ENCODE results near the gene SNAP25.

Gene SNAP25

DNA sequence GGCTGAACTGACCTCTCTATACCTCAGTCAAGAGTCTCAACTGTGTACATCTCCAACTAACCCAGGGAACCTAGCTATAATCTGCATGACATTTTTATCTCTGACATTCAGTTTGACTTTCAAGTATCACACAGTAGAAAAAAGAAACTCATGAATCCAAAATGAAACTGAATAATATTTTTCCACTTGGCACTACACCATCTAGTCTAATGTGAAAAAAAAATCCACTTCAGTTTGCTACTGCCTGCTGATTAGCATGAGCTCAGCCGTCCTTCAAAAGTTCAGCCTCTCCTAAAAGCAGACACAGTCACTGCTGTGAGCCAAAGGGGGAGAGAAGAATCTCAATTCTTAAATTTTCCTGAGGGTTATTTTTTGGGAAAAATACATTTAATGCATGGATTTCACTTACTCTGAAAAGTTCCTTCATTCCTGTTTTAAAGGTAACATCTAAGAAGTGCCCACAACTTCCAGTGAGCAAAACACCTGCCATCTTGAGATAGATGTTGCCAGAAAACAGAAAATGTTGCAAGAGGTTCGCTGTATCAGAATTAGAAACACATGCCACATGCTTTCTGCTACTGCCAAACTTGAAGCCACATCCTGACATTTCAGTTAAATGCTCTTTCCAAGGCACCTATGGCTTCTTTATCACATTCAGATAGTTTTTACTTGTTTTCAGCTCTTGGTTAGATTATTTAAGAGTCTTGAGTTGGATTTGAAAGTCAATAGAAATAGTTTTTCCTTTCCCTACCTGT lies 120.0 kb downstream of the SNAP25 start:
- FAIRE-seq: no peak

DNA sequence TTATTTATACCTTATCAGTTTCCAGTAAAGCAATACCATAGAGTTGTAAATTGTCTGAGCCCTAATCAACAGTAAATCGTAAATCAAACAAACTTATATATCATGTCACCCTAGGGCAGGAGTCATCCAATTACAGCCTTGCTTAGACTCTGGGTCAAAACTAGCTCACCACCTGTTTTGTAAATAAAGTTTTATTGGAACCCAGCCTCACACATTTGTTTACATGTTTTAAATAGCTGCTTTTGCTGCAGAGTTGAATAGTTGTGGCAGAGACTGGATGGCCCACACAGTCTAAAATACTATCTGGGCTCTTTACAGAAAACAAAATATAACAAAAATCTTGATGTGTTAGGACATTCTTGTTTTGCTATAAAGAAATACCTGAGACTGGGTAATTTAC lies 121.0 kb downstream of the SNAP25 start:
- no peak for FAIRE-seq

DNA sequence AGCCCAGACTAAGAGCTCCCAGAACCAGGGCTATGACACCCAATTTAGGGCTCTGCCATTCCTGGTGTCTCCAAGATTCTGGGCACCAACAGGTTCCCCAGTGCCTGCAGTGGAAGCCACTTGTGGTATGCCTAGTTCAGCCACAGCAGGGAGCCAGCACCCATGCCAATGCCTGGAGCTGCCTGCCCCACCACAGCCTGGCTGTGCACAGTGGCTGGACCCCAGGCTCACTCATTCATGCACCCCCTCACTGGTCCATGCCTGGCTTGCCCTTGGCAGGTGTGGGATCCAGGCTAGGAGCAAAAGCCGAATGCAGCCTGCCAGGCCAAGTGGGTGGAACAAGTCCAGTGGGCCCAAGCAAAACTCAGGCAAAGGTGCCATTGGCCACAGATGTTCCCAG lies 123.5 kb downstream of the SNAP25 start:
- no peak for FAIRE-seq

DNA sequence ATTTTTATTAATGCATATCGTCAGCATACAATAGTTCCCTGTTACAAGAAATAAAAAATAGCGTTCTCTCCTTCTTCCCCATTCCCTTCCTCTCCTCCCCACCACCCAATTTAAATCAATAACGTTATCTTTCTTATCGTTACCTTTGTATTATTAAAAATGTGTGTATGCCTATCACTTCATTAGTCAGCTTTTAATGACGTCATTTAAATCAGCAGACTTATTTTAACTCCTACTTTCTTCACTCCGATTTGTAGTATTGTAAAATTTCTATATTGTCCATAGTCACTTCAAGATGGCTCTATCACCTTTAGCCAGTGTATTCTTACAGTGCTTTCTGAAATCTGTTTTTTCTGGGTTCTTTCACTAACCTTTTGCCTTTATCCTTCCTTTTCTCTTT lies 126.3 kb downstream of the SNAP25 start:
- FAIRE-seq: no peak

DNA sequence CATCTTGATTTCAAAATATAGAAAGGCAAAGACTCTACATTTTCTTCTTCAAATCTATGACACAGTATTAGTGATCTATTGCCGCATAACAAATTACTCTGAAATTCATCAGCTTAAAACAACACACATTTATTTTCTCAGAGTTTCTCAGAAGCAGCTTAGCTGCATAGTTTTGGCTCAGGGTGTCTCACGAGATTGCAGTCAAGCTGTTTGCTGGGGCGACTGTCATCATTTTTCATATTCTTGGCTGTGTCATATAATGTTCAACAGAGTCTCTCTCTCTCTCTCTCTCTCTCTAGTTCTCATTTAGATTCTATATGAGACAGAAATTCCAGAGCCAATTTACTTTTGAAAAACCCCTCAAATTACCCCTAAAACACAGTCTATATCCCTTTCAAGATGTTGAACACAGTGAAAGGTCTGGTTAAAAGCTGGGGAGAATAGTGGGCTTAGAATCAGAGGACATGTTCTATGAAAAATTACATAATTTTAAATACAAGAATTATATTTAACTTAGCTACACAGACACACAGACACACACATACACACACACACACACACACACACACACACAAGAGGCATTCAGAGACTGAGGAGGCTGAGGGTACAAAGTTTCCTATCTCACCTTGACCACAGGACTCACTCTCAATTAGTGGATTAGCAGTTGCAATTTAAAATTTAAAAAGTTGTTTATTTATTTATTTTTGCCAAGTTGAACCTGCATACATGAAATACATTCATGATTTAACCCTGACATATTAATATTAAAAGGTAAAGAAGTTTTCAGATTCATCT lies 128.7 kb downstream of the SNAP25 start:
- no peak for FAIRE-seq

DNA sequence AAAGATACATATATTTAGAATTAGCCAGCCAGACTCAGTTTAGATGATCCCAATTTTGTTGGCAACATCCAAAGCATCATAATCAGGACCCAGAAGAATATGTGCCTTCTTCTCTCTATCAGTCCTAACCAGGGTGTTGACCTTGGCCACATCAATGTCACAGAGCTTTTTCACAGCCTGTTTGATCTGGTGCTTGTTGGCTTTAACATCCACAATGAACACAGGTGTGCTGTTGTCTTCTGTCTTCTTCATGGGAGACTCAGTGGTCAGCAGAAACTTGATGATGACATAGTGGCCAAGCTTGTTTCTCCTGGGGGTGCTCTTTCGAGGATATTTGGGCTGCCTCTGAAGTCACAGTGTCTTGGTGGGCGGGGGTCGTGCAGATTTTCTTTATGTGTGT lies 130.5 kb downstream of the SNAP25 start:
- FAIRE-seq: no peak

DNA sequence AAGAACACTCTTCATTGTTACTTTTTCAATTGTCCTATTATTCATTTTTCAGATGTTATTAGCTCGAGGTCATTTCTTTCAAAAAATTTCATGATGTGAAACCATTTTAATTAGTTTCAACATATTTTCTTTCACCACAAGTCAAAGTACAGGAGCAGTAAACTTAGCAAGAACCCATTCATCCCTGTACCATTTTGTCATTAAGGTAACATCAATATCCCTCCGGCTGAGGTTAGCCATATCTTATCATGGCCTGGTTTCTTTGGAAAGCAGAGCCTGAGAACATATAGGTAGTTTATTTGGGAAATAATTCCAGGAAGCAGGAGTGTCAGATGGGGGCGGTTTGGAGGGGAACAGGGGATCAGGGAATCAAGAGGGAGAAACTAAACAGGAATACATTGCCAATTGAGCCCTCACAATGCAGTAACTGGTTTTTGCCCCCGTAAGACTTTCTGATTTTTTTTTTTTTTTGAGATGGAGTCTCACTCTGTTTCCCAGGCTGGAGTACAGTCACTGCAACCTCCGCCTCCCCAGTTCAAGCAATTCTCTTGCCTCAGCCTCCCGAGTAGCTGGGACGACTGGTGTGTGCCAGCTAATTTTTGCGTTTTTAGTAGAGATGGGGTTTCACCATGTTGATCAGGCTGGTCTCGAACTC lies 131.7 kb downstream of the SNAP25 start:
- no peak for FAIRE-seq

DNA sequence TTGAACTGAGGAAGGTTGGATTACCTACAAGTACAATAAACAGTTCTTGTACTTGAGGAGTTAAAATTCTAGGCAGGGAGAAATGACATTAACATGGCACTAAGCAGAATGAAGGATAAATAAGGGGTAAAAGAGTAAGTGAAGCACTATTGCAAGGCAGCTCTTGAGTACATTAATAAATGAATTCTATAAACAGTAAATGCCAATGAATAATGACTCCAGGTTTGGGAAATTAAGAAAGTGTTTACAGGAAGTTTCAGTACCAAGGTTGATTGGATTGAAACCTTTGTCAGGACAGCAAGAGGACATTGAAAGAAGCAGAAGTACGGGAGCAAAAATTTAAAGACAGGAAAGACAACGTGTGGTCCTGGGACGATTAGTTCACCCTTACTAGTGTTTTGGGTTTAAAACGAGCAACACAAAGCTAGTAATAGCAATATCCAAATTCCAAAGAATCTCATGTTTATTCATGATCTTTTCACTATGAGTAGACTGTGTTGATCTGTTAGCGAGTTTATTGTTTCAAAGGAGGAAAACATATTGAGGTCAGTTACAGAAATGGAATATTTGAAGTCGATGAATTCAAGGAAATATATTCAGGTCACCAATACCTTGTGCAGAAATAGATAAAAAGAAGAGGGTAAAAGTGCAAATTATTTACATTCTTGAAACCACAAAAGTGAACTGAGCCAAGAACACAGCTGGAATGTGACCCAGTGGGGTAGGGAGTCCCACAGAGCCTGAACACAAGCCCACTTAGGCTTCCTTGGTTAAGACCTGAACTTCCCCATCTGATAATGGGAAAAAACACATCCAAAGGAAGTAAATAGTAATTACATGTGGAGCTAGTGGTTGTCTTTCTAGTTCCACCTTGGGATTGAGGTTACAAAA lies 134.5 kb downstream of the SNAP25 start:
- FAIRE-seq: no peak

DNA sequence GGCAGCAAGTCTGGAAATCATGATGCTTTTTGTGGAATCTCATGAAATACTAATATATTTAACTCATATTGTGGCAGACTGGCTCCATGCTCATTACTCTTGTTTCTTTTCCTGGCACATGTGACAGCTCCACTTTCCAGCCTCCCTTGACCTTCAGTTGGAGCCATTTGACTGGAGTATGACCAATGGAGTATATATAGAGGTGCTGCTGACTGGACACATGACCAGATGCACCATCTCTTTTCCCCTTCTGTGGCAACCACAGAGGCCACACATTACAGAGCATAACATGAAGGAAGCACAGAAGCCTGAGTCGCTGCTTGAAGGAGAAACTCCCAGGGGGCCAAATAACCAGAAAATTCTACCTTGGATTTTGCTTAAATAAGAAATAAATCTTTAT lies 138.0 kb downstream of the SNAP25 start:
- FAIRE-seq: no peak
